Right lobe of liver (tissue), 6 donors: ENCODE data around the gene SRP68. TPM values are rescaled to one million over a fixed set of nuclear protein-coding genes. Genes with fewer than 3 reads are reported as not detected.

Experiments used
- ATAC-seq, 4 donors: fragments of 200-7000 bp; cut with Tn5 transposase; one replicate each; pipeline ENCODE4 v1.9.1; 2020; ENCODE audit warnings: mild to moderate bottlenecking in 4 of 4, moderate library complexity in 4 of 4
- DNase-seq, 3 donors: peaks; one replicate each; pipeline ENCODE4 v3.0.0-alpha.2; 2020
- H3K27ac ChIP-seq, 3 donors: fragments of 200-600 bp; one replicate each; pipeline ENCODE4 v1.8.0; 2022
- H3K27me3 ChIP-seq, 2 donors: fragments of 200-600 bp; one replicate each; pipeline ENCODE4 v1.8.0; 2022
- H3K36me3 ChIP-seq, 4 donors: fragments of 200-600 bp; sonication (generic) in 1 of 4; one replicate each; pipeline versions ENCODE4 v1.5.1 to v1.8.0; 2017 to 2022; ENCODE audit warnings: control low read depth in 1 of 4
- H3K4me1 ChIP-seq, 4 donors: fragments of 200-600 bp; sonication (generic) in 1 of 4; one replicate each; pipeline versions ENCODE4 v1.5.1 to v1.8.0; 2017 to 2022; ENCODE audit warnings: control low read depth in 1 of 4
- H3K4me3 ChIP-seq, 3 donors: fragments of 200-600 bp; one replicate each; pipeline ENCODE4 v1.8.0; 2022
- H3K9me3 ChIP-seq, 4 donors: fragments of 200-600 bp; sonication (generic) in 1 of 4; one replicate each; pipeline versions ENCODE4 v1.5.1 to v1.8.0; 2017 to 2022; ENCODE audit warnings: control low read depth in 1 of 4
- CTCF ChIP-seq, 4 donors: fragments of 200-600 bp in 3 of 4; fragments of 450-650 bp in 1 of 4; IDR thresholded peaks; one replicate each; pipeline versions ENCODE4 v1.5.1 to v1.8.0; 2016 to 2022; ENCODE audit warnings: antibody characterized with exemption in 4 of 4, mild to moderate bottlenecking in 2 of 4
- POLR2A ChIP-seq: fragments of 450-650 bp; IDR thresholded peaks from one replicate; pipeline ENCODE4 v1.6.1; 2017; ENCODE audit warnings: antibody characterized with exemption, mild to moderate bottlenecking
- WGBS: methylation state at CpG from one replicate; pipeline ENCODE4 v1.1.6; 2018; ENCODE audit warnings: low coverage, low lambda C conversion rate; ENCODE audit not compliant: insufficient coverage; ENCODE audit errors: missing lambda C conversion rate; 5-methylcytosine and 5-hydroxymethylcytosine counted together
- intact Hi-C, 2 donors: fragments of 100-400 bp; cut with DNase I; formaldehyde crosslinking; loops; one replicate each; pipeline versions ENCODE4 v1.11.2 to v1.14.1; 2022
- total RNA-seq, 6 experiments: library from RNA; depleted of rRNA in 2 of 6; stranded (reverse); fragments of >200 nt in 2 of 6; fragmentation: NEBNext Ultra II Directional in 3 of 6; extraction: Animal tissue kit (Norgen Biotek cat#: 25700) in 3 of 6; gene quantifications; one replicate each; pipeline versions ENCODE4 v1.1.0 to v1.2.4, GENCODE V29; 2016 to 2023
- donor health status: DM: no; HTN: yes; CAD: no.
- donor health status: DM: no; HTN: no; CAD: no.
- donor health status: DM: no; HTN: no; CAD: no.
- donor health status: DM: no; HTN: yes; CAD: no.
- donor health status: DM: no; HTN: yes; CAD: no.

The SRP68 gene
- total RNA-seq, 6 experiments from 2014 or later = 31.0 to 37.0 (median 35.1) TPM

- DNase-seq (peak in 1 of 3 donors; percentile 50), ATAC-seq (no peak)
- TF ChIP-seq CTCF (IDR thresholded peaks at IDR 0.05) = no peak
- Histone ChIP-seq H3K36me3 (no peaks in the 10 kb centered on the region), H3K27ac (no peak overlapping the region), H3K9me3 (no peaks in the 10 kb centered on the region), H3K4me3 (no peak overlapping the region), H3K27me3 (no peaks in the 10 kb centered on the region), H3K4me1 (peaks cover 0 to 5% (median 3%) of the 10 kb centered on the region in 4 donors)
- 92% methylated on average over 11 of the region's 20 CpGs for WGBS
- intact Hi-C loops = loop anchor here (5.0 kb wide), 1 partner anchor 102 kb away; no protein-coding TSS in a partner anchor
Measured at GRCh38 chr17:76009447-76009846, 62.9 kb downstream of the SRP68 start.

DNA sequence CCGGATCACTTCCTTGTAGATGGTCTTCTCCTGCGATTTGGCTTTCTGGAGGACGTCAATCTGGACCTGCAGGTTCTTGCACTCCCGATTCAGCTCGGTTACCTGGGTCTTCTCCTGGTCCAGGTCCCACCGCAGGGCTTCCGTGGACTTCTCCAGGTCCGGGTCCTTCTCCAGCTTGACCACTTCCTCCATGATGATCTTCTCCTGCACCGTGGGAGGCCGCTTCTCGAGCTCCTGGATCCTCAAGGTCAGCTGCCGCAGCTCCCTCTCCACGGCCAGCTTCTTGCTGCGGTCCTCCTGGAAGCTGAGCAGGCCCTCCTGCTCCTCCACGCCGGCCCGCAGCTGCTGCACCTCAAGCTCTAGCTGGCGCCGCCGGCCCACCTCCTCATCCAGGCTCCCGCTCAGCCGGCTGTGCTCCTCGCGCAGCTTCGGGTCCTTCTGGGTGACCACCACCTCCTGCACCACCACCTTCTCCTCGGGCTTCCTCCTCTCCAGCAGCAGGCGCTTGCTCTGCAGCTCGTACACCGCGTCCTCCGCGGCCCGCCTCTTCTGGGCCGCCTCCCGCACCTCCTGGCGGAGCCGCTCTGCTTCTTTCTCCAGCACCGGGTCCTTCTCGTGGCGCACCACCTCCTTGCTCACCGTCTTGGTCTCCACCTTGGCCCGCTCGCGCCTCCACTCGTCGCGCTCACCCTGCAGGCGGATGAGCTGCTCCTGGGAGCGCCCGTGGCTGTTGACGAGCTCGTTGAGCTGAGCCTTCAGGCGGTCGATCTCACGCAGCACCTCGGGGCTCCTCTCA is 63.5 kb downstream of the SRP68 start:
- H3K4me1 ChIP-seq = peaks cover 0 to 11% (median 5%) of the 10 kb centered on the region in 4 donors
- no peaks in the 10 kb centered on the region for H3K36me3 ChIP-seq
- H3K4me3 ChIP-seq = no peak overlapping the region
- no peaks in the 10 kb centered on the region for H3K27me3 ChIP-seq
- no peak for ATAC-seq
- no peak overlapping the region for H3K27ac ChIP-seq
- no peak for TF ChIP-seq CTCF (IDR thresholded peaks at IDR 0.05)
- TF ChIP-seq POLR2A = no peak
- H3K9me3 ChIP-seq = no peaks in the 10 kb centered on the region
- intact Hi-C loops = loop anchor here (5.0 kb wide), 1 partner anchor 102 kb away; no protein-coding TSS in a partner anchor
- no peak for DNase-seq
- 91% methylated on average over 39 of the region's 56 CpGs for WGBS

GRCh38 chr17:76008208-76008607 is 64.1 kb downstream of the SRP68 start:
- Histone ChIP-seq H3K27me3 (no peaks in the 10 kb centered on the region), H3K9me3 (no peaks in the 10 kb centered on the region), H3K36me3 (no peaks in the 10 kb centered on the region), H3K27ac (no peak overlapping the region), H3K4me3 (no peak overlapping the region), H3K4me1 (peaks cover 0 to 17% (median 7%) of the 10 kb centered on the region in 4 donors)
- WGBS = 82% methylated on average over 2 of the region's 36 CpGs
- intact Hi-C loops = loop anchor here (5.0 kb wide), 1 partner anchor 101 kb away; no protein-coding TSS in a partner anchor
- DNase-seq = peak in 1 of 3 donors; percentile 48
- ATAC-seq = no peak
- no peak for TF ChIP-seq POLR2A
- TF ChIP-seq CTCF (IDR thresholded peaks at IDR 0.05) = no peak

GRCh38 chr17:76007850-76008165 is 64.5 kb downstream of the SRP68 start:
- Histone ChIP-seq H3K4me1 (peaks cover 0 to 21% (median 9%) of the 10 kb centered on the region in 4 donors), H3K27ac (no peak overlapping the region), H3K36me3 (no peaks in the 10 kb centered on the region), H3K27me3 (no peaks in the 10 kb centered on the region), H3K4me3 (no peak overlapping the region), H3K9me3 (no peaks in the 10 kb centered on the region)
- intact Hi-C loops = loop anchor here (5.0 kb wide), 1 partner anchor 101 kb away; no protein-coding TSS in a partner anchor
- ATAC-seq = no peak
- DNase-seq = no peak
- no CpG with 5 or more reads among the region's 16 CpGs for WGBS
- TF ChIP-seq CTCF (IDR thresholded peaks at IDR 0.05) (no peak), POLR2A (no peak)
